ENCODE data around the gene TEAD2.

DNA sequence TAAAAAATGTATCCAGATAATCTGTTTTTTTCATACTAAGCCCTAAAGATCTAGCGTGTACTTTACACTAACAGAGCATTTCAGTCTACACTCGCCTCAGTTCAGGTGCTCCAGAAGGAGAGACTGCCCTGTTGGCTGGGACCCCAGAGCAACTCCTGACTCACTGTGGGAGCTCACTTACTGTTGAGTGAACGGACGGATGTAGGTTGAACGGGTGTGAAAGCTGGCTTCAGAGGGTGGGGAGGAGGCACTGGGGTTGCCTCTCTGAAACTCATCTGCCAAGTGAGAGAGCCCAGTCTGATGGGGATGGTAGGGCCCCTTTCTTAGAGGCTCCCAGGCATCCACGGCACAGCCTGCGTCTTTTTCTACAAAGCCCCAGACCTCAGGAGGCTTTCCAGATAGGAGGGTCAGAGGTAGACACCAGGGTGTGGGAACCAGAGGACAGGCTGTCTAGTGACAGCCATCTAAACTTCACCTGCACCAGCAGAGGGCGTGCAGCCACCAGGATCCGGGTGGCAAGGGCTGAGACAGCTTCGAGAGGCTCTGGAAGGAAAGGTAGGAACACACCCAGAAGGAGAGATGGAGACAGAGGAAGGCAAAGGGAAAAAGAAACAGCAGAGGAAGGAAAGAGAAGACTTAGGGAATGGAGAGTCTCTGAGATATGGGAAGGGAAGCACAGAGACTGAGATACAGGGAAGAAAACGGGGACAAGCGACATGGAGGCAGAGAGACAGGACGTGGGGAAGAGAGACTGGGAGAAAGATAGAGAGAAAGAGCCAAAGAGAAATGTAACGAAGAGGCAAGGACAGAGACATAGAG, 29.6 kb upstream of the TEAD2 start:
- no peak for TF ChIP-seq GATA3 (IDR thresholded peaks at IDR 0.05; ENCODE audit: low read depth, low read length)
- TF ChIP-seq GATA2 (IDR thresholded peaks at IDR 0.05; ENCODE audit: low read depth, low read length), result no peak
